HK-2 (cell line): ENCODE measurements around the gene GRID2.

Experiments
- DNase-seq: peaks from one replicate; pipeline ENCODE4 v3.0.0-alpha.2; 2018; ENCODE audit not compliant: unreplicated experiment

GRID2 gene

DNA sequence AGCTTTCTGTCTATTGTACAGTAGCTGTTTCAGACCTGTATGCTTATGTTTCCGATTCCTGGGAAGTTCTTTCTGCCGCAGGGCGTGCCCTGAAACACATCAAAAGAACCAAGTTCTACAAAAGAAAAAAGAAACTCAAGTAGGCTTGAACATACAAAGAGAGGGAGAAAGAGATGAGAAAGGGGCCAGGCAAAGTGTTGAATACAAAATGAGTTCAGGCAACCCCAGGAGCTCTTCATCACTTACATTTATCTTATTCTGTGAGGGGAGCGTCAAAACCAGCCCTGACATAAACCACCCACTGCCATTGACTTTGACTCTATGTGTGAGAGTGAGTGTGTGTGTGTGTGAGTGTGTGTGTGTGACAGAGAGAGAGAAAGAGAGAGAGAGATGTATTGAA is 1498.3 kb downstream of the GRID2 start:
- no peak for DNase-seq

DNA sequence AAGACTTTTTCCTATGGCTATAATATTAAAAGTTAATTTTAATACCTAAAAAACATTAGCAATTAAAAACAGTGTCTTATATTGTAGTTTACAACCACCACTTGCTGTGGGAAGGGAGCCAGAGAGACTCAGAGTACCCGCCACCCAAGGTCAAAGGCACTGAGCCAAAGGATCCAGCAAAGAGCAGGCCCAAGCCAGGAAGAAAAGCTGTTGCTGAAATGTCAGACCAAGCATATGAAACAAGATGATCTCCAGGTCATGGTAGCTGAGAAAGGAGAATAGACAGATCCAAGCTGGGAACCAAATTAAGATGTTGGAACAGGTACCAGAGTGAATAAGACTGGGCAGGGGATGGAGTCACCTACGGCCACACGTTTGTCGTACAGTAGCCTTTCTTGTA is 1506.0 kb downstream of the GRID2 start:
- no peak for DNase-seq

GRCh38 chr4:93810340-93810992 is 1506.7 kb downstream of the GRID2 start:
- no peak for DNase-seq

- no peak for DNase-seq
These were observed 1509.3 kb downstream of the GRID2 start for GRCh38 chr4:93813092-93813491.

GRCh38 chr4:93814141-93814540 is 1510.4 kb downstream of the GRID2 start:
- DNase-seq: no peak

GRCh38 chr4:93814722-93815121 is 1511.0 kb downstream of the GRID2 start:
- DNase-seq: no peak
